PC-9 (cell line): ENCODE measurements around the gene DNAJC7. TPM values are rescaled to one million over a fixed set of nuclear protein-coding genes. Genes with fewer than 3 reads are reported as not detected.

ENCODE experiments used
- BruUV-seq: library from RNA; stranded (reverse); fragments of 400-500 nt; replicated peaks from 2 replicates; lab custom pipeline; 2021; lab: Mats Ljungman, UMichigan
- CTCF ChIA-PET: fragments of 300-600 bp; sonication (Branson Sonifier 250); formaldehyde crosslinking; loops from one replicate; lab custom pipeline; 2022; ENCODE audit warnings: antibody characterized with exemption; lab: Charles Lee
- POLR2A ChIA-PET: fragments of 300-600 bp; sonication (Branson Sonifier 250); formaldehyde crosslinking; loops from one replicate; lab custom pipeline; 2022; ENCODE audit warnings: antibody characterized with exemption; ENCODE audit not compliant: unreplicated experiment; lab: Charles Lee
- DNase-seq, 2 experiments: peaks; one replicate each; pipeline versions ENCODE4 v3.0.0 to v3.0.0-alpha.2; 2015 to 2022; ENCODE audit warnings: mixed read lengths in 1 of 2
- H2AFZ ChIP-seq: fragments of 200-600 bp; sonication (generic); 2 replicates; pipeline ENCODE4 v1.8.1; 2017; ENCODE audit warnings: antibody characterized with exemption
- H3F3A ChIP-seq: fragments of 200-600 bp; sonication (generic); 2 replicates; pipeline ENCODE4 v1.8.1; 2017; ENCODE audit warnings: antibody characterized with exemption, mild to moderate bottlenecking, low read depth; ENCODE audit not compliant: insufficient read depth
- H3K27ac ChIP-seq: fragments of 200-600 bp; sonication (generic); 2 replicates; pipeline ENCODE4 v1.6.1; 2016; ENCODE audit warnings: mixed run types
- H3K27me3 ChIP-seq: fragments of 200-600 bp; sonication (generic); 2 replicates; pipeline ENCODE4 v1.6.1; 2016; ENCODE audit warnings: low read depth, mixed run types; ENCODE audit not compliant: insufficient read depth
- H3K36me3 ChIP-seq: fragments of 200-600 bp; sonication (generic); 2 replicates; pipeline ENCODE4 v1.6.1; 2016; ENCODE audit warnings: low read depth, mixed run types
- H3K4me1 ChIP-seq: fragments of 200-600 bp; sonication (generic); replicated peaks from 2 replicates; pipeline ENCODE4 v1.6.1; 2016; ENCODE audit warnings: mixed run types; ENCODE audit not compliant: insufficient read depth
- H3K4me2 ChIP-seq: fragments of 200-600 bp; sonication (generic); 2 replicates; pipeline ENCODE4 v1.6.1; 2017; ENCODE audit warnings: mixed run types
- H3K4me3 ChIP-seq: fragments of 200-600 bp; sonication (generic); 2 replicates; pipeline ENCODE4 v1.6.1; 2016; ENCODE audit warnings: mixed run types
- H3K79me2 ChIP-seq: fragments of 200-600 bp; sonication (generic); 2 replicates; pipeline ENCODE4 v1.6.1; 2017; ENCODE audit warnings: low read depth, mixed run types
- H3K9me2 ChIP-seq: fragments of 200-600 bp; sonication (generic); 2 replicates; pipeline ENCODE4 v1.8.1; 2017; ENCODE audit warnings: mild to moderate bottlenecking; ENCODE audit not compliant: insufficient read depth
- H3K9me3 ChIP-seq: fragments of 200-600 bp; sonication (generic); 2 replicates; pipeline ENCODE4 v1.8.1; 2016; ENCODE audit warnings: low read depth; ENCODE audit not compliant: insufficient read depth
- H4K20me1 ChIP-seq: fragments of 200-600 bp; sonication (generic); 2 replicates; pipeline ENCODE4 v1.8.1; 2017; ENCODE audit not compliant: insufficient read depth
- CTCF ChIP-seq: fragments of 200-600 bp; sonication (generic); conservative IDR thresholded peaks from 2 replicates; pipeline ENCODE4 v1.6.1; 2017; ENCODE audit warnings: mixed run types, antibody characterized with exemption, mild to moderate bottlenecking, moderate library complexity
- EZH2 ChIP-seq: fragments of 200-600 bp; sonication (generic); IDR thresholded peaks from 2 replicates; pipeline ENCODE4 v1.8.0; 2017; ENCODE audit warnings: antibody characterized with exemption, low read depth
- intact Hi-C: fragments of 100-400 bp; cut with micrococcal nuclease; formaldehyde crosslinking; loops from one replicate; pipeline ENCODE4 v1.10.0; 2022; ENCODE audit not compliant: unreplicated experiment
- total RNA-seq: library from RNA; stranded (reverse); gene quantifications from 2 replicates; pipeline ENCODE4 v1.2.3, GENCODE V29; 2021

Gene DNAJC7
- total RNA-seq, 1 experiment from 2014 or later, result 96.1 TPM

- no peaks in the 10 kb centered on the region for H3K27me3 ChIP-seq
- intact Hi-C loops, result no loop called here
- no peak overlapping the region for H2AFZ ChIP-seq
- no peak overlapping the region for H3K4me3 ChIP-seq
- TF ChIP-seq CTCF (no peak), EZH2 (no peak)
- peaks cover 16% of the 10 kb centered on the region for H3K79me2 ChIP-seq
- H3F3A ChIP-seq, result peaks cover 52% of the 10 kb centered on the region
- CTCF ChIA-PET, result no interaction called here
- no peaks in the 10 kb centered on the region for H3K9me2 ChIP-seq
- H3K4me1 ChIP-seq, result peaks cover 26% of the 10 kb centered on the region
- no peaks in the 10 kb centered on the region for H3K9me3 ChIP-seq
- BruUV-seq, result no TSS peak
- no peak overlapping the region for H3K4me2 ChIP-seq
- H3K27ac ChIP-seq, result no peak overlapping the region
- peaks cover 12% of the 10 kb centered on the region for H4K20me1 ChIP-seq
- peaks cover 12% of the 10 kb centered on the region for H3K36me3 ChIP-seq
- POLR2A ChIA-PET, result no interaction called here
- DNase-seq, result no peak
Observed at GRCh38 chr17:41970901-41971331, 46.3 kb downstream of the DNAJC7 start.

GRCh38 chr17:41968676-41969075, 48.6 kb downstream of the DNAJC7 start:
- DNase-seq, result no peak
- H2AFZ ChIP-seq, result no peak overlapping the region
- H3K27me3 ChIP-seq, result no peaks in the 10 kb centered on the region
- no TSS peak for BruUV-seq
- H4K20me1 ChIP-seq, result peaks cover 11% of the 10 kb centered on the region
- H3K79me2 ChIP-seq, result peaks cover 16% of the 10 kb centered on the region
- no peak for TF ChIP-seq CTCF
- no peak for TF ChIP-seq EZH2
- H3K9me3 ChIP-seq, result no peaks in the 10 kb centered on the region
- H3K4me2 ChIP-seq, result no peak overlapping the region
- intact Hi-C loops, result loop anchor here (5.0 kb wide), 1 partner anchor 549 kb away; no protein-coding TSS in a partner anchor
- peaks cover 7% of the 10 kb centered on the region; the same call in 1 of the 2 replicates for H3K36me3 ChIP-seq
- H3K4me3 ChIP-seq, result no peak overlapping the region
- POLR2A ChIA-PET, result no interaction called here
- no peaks in the 10 kb centered on the region for H3K9me2 ChIP-seq
- CTCF ChIA-PET, result no interaction called here
- H3K27ac ChIP-seq, result no peak overlapping the region
- peaks cover 46% of the 10 kb centered on the region for H3F3A ChIP-seq
- H3K4me1 ChIP-seq, result peaks cover 32% of the 10 kb centered on the region

- Histone ChIP-seq H4K20me1 (peaks cover 5% of the 10 kb centered on the region; the same call in 1 of the 2 replicates), H2AFZ (no peak overlapping the region), H3K79me2 (peaks cover 16% of the 10 kb centered on the region), H3K27ac (no peak overlapping the region), H3K4me3 (peak overlapping the region; percentile 78; the same call in 1 of the 2 replicates), H3K9me2 (no peaks in the 10 kb centered on the region), H3K4me1 (peaks cover 26% of the 10 kb centered on the region), H3K36me3 (peaks cover 7% of the 10 kb centered on the region; the same call in 1 of the 2 replicates), H3F3A (peaks cover 40% of the 10 kb centered on the region), H3K9me3 (no peaks in the 10 kb centered on the region), H3K27me3 (no peaks in the 10 kb centered on the region), H3K4me2 (peak overlapping the region; percentile 99)
- intact Hi-C loops, result loop anchor here (5.0 kb wide), 1 partner anchor 549 kb away; no protein-coding TSS in a partner anchor
- BruUV-seq, result no TSS peak
- DNase-seq, result no peak
- POLR2A ChIA-PET, result no interaction called here
- TF ChIP-seq EZH2 (no peak), CTCF (no peak)
- CTCF ChIA-PET, result no interaction called here
Observed at GRCh38 chr17:41967921-41968578, 49.2 kb downstream of the DNAJC7 start.
